ENCODE results near the gene KIAA1671. TPM values are rescaled to one million over a fixed set of nuclear protein-coding genes. Genes with fewer than 3 reads are reported as not detected.
A peak's percentile ranks its signal among the peaks of the same experiment; 100 is the strongest.

The KIAA1671 gene
- polyA plus RNA-seq, 4 donors = 7.0 to 24.3 (median 14.7) TPM

DNA sequence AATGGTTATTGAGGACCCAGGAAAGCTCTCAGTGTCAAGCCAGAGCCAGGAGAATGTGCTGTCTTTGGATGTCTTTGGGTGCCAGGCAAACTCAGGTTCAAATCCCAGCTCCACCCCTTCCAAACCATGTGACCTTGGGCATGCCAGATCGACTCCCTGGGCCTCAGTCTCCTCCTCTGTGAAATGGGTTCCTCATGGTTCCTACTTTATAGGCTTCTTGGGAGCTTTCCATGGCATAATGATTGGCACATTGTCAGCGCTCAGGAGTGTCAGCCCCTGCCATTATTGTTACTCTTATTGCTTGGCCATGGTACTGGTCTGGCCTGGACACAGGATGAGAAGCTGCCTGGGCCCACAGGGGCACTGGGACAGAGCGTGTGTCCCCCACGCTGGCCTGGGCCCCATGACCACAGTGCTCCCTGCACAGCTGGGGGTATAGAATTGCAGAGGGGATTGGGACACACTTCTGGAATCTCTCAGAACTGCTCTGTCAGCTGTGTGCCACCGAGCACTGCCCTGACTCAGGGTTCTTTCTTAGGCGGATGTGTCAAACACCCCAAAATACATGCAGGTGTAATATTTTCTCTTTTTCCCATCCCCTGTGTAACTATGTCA, 209.5 kb downstream of the KIAA1671 start:
- no peak overlapping the region for H3K27ac ChIP-seq (ENCODE audit: low read depth in 1 of 3, low read length in 2 of 3)
- DNase-seq (no peak), FAIRE-seq (no peak)
- 87 to 88% (median 88%) methylated on average over 6 of the region's 6 CpGs for WGBS, 3 donors
- no peaks in the 10 kb centered on the region for H3K9me3 ChIP-seq (ENCODE audit: control insufficient read depth in 2 of 2, insufficient read depth in 1 of 2, low read depth in 1 of 2, low read length in 1 of 2)
- H3K4me3 ChIP-seq (ENCODE audit: low read depth in 1 of 3, low read length in 3 of 3) = no peak overlapping the region
- H3K4me1 ChIP-seq (ENCODE audit: control insufficient read depth in 3 of 3, insufficient read depth in 2 of 3, low read depth in 1 of 3, low read length in 2 of 3) = no peaks in the 10 kb centered on the region
- H3K36me3 ChIP-seq (ENCODE audit: control insufficient read depth in 3 of 3, insufficient read depth in 2 of 3, low read depth in 1 of 3, low read length in 3 of 3) = peaks cover 0 to 21% (median 0%) of the 10 kb centered on the region in 3 donors
- no peaks in the 10 kb centered on the region for H3K27me3 ChIP-seq (ENCODE audit: control insufficient read depth in 3 of 3, insufficient read depth in 3 of 3, low read length in 3 of 3)

DNA sequence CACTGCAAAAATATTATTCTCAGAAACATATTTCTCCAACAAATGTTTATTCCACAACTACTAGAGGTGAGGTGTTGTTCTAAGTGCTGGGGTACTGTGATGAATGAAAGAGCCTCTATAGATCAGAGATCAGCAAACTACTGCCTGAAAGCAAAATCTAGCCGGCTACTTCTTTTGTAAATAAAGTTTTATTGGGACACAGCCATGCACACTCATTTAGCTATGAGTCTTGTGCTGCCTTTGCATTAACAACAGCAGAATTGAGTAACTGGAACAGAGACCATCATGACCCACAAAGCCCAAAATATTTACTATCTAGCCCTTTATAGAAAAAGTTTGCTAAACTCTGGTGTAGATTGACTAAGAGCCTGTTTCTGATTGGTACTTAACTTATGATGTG, 210.0 kb downstream of the KIAA1671 start:
- H3K9me3 ChIP-seq (ENCODE audit: control insufficient read depth in 2 of 2, insufficient read depth in 1 of 2, low read depth in 1 of 2, low read length in 1 of 2) = no peaks in the 10 kb centered on the region
- 89 to 93% (median 92%) methylated on average over 1 of the region's 1 CpG for WGBS, 3 donors
- DNase-seq = no peak
- FAIRE-seq = no peak
- H3K4me3 ChIP-seq (ENCODE audit: low read depth in 1 of 3, low read length in 3 of 3) = no peak overlapping the region
- no peaks in the 10 kb centered on the region for H3K4me1 ChIP-seq (ENCODE audit: control insufficient read depth in 3 of 3, insufficient read depth in 2 of 3, low read depth in 1 of 3, low read length in 2 of 3)
- H3K27ac ChIP-seq (ENCODE audit: low read depth in 1 of 3, low read length in 2 of 3) = no peak overlapping the region
- H3K36me3 ChIP-seq (ENCODE audit: control insufficient read depth in 3 of 3, insufficient read depth in 2 of 3, low read depth in 1 of 3, low read length in 3 of 3) = peaks cover 0 to 21% (median 0%) of the 10 kb centered on the region in 3 donors
- no peaks in the 10 kb centered on the region for H3K27me3 ChIP-seq (ENCODE audit: control insufficient read depth in 3 of 3, insufficient read depth in 3 of 3, low read length in 3 of 3)

DNA sequence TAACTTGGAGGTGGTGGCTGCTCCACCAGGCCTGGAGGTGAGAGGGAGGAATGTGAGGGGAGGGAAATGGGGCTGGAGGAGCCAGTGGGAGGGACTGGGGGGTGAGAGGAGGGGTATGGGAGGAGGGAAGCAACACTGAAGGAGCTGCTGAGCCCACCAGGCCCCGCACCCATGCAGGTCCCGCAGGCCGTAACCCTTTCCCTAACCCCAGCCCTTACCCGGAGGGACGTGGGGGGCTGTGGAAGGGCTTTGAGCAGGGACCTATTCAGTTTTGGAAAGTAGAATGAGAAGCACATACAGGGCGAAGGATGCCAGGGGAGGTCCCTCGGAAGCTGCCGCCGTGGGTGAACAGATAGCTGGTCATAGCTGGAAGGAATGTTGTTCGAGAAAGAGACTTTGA, 213.3 kb downstream of the KIAA1671 start:
- H3K4me3 ChIP-seq (ENCODE audit: low read depth in 1 of 3, low read length in 3 of 3) = no peak overlapping the region
- no peaks in the 10 kb centered on the region for H3K27me3 ChIP-seq (ENCODE audit: control insufficient read depth in 3 of 3, insufficient read depth in 3 of 3, low read length in 3 of 3)
- H3K4me1 ChIP-seq (ENCODE audit: control insufficient read depth in 3 of 3, insufficient read depth in 2 of 3, low read depth in 1 of 3, low read length in 2 of 3) = no peaks in the 10 kb centered on the region
- no peak overlapping the region for H3K27ac ChIP-seq (ENCODE audit: low read depth in 1 of 3, low read length in 2 of 3)
- no peaks in the 10 kb centered on the region for H3K9me3 ChIP-seq (ENCODE audit: control insufficient read depth in 2 of 2, insufficient read depth in 1 of 2, low read depth in 1 of 2, low read length in 1 of 2)
- H3K36me3 ChIP-seq (ENCODE audit: control insufficient read depth in 3 of 3, insufficient read depth in 2 of 3, low read depth in 1 of 3, low read length in 3 of 3) = peaks cover 0 to 19% (median 0%) of the 10 kb centered on the region in 3 donors
- FAIRE-seq (no peak), DNase-seq (no peak)
- WGBS, 3 donors = 94 to 99% (median 95%) methylated on average over 10 of the region's 10 CpGs

DNA sequence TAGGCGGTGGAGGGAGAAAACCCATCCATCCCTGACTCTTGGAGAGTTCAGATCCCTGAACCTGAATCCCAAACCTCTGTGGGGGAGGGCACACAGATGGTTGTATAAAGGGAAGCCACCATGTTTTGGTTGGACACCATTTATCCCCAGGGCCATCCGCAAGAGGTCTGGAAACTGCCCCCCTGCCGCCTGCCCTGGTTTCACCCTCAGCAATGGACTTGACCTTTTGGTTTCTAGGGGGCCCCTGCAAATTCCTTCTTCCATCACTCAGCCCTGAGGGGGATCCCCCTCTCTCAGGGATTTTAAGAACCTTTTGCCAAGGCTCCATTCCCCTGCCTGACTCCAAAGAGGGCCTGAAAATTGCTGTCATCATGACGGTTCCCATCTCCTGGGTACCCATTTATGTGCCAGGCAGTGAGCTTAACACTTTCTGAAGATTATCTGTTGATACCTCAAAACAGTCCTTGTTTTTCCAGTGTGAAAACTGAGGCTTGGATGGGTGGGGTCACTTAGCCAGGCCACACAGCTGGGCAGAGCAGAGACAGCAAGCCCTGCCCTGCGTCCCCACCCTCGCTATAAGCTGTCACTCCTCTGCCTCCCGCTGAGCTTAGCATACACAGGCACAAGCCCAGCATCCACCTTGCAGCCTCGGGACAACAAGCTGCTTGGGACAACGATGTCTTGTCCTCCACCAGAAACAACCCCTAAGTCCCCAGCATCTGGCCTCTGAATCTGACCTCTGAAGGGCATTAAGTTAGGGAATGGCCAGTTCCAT, 213.9 kb downstream of the KIAA1671 start:
- Histone ChIP-seq H3K27me3 (ENCODE audit: control insufficient read depth in 3 of 3, insufficient read depth in 3 of 3, low read length in 3 of 3) (no peaks in the 10 kb centered on the region), H3K4me1 (ENCODE audit: control insufficient read depth in 3 of 3, insufficient read depth in 2 of 3, low read depth in 1 of 3, low read length in 2 of 3) (no peaks in the 10 kb centered on the region), H3K4me3 (ENCODE audit: low read depth in 1 of 3, low read length in 3 of 3) (no peak overlapping the region), H3K27ac (ENCODE audit: low read depth in 1 of 3, low read length in 2 of 3) (no peak overlapping the region), H3K36me3 (ENCODE audit: control insufficient read depth in 3 of 3, insufficient read depth in 2 of 3, low read depth in 1 of 3, low read length in 3 of 3) (peaks cover 0 to 21% (median 0%) of the 10 kb centered on the region in 3 donors), H3K9me3 (ENCODE audit: control insufficient read depth in 2 of 2, insufficient read depth in 1 of 2, low read depth in 1 of 2, low read length in 1 of 2) (no peaks in the 10 kb centered on the region)
- WGBS, 3 donors = 80 to 84% (median 81%) methylated on average over 9 of the region's 9 CpGs
- no peak for FAIRE-seq
- DNase-seq = no peak

DNA sequence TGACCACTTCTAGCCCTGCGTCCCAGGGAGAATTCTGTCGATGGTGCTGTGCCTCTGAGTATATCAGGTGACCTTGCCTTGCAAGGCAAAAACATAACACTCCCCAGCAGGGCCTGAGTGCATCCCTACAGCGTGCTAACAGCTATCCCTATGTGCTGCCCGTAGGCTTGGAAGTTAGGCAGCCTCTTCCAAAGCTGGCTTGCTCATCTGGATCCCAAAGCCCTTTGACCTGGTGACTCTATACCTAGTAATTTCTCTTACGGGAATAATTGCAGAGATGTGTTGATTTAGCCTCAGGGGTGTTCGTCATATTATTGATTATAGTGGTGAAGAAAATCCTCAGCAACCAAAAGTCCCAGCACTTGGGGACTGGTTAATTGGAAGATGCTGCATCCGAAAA, 214.6 kb downstream of the KIAA1671 start:
- H3K4me1 ChIP-seq (ENCODE audit: control insufficient read depth in 3 of 3, insufficient read depth in 2 of 3, low read depth in 1 of 3, low read length in 2 of 3) = no peaks in the 10 kb centered on the region
- H3K4me3 ChIP-seq (ENCODE audit: low read depth in 1 of 3, low read length in 3 of 3) = no peak overlapping the region
- DNase-seq (peak in 1 of 2 donors; percentile 21), FAIRE-seq (no peak)
- peaks cover 0 to 20% (median 1%) of the 10 kb centered on the region in 3 donors for H3K36me3 ChIP-seq (ENCODE audit: control insufficient read depth in 3 of 3, insufficient read depth in 2 of 3, low read depth in 1 of 3, low read length in 3 of 3)
- WGBS, 3 donors = 66 to 78% (median 72%) methylated on average over 7 of the region's 7 CpGs
- no peaks in the 10 kb centered on the region for H3K9me3 ChIP-seq (ENCODE audit: control insufficient read depth in 2 of 2, insufficient read depth in 1 of 2, low read depth in 1 of 2, low read length in 1 of 2)
- H3K27me3 ChIP-seq (ENCODE audit: control insufficient read depth in 3 of 3, insufficient read depth in 3 of 3, low read length in 3 of 3) = no peaks in the 10 kb centered on the region
- no peak overlapping the region for H3K27ac ChIP-seq (ENCODE audit: low read depth in 1 of 3, low read length in 2 of 3)

DNA sequence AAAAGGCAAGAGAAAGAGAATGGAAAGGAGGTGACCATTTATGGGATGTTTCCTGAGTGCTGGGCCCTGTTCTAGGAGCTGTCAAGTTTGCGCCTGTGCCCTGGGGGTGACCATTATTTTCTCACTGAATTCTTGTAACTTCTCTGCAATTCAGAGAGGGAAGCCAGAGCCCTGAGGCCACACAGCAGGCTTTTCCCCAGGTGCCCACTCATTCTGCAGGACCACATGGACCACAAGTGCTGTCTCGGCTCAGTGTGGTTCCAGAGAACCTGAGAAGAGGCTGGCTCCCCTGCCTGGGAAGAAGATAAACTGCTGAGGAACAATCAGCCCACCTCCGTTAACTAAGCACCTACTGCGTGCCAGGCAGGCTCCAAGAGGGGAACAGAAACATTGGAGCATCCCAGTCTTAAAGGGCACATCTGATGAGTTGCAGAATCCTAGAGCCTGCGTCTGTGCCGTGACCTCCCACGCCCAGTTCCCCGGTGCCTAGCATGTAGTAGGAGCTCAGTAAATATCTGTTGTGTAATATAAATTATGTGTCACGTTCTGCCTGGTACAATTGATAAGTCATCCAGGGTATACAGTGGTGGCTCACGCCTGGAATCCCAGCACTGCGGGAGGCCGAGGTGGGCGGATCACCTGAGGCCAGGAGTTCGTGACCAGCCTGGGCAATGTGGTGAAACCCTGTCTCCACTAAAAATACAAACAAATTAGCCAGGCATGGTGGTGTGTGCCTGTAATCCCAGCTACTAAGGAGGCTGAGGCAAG, 215.5 kb downstream of the KIAA1671 start:
- no peak overlapping the region for H3K27ac ChIP-seq (ENCODE audit: low read depth in 1 of 3, low read length in 2 of 3)
- FAIRE-seq (no peak), DNase-seq (peak in 1 of 2 donors; percentile 28)
- no peaks in the 10 kb centered on the region for H3K4me1 ChIP-seq (ENCODE audit: control insufficient read depth in 3 of 3, insufficient read depth in 2 of 3, low read depth in 1 of 3, low read length in 2 of 3)
- H3K4me3 ChIP-seq (ENCODE audit: low read depth in 1 of 3, low read length in 3 of 3) = no peak overlapping the region
- 67 to 83% (median 78%) methylated on average over 14 of the region's 14 CpGs for WGBS, 3 donors
- no peaks in the 10 kb centered on the region for H3K9me3 ChIP-seq (ENCODE audit: control insufficient read depth in 2 of 2, insufficient read depth in 1 of 2, low read depth in 1 of 2, low read length in 1 of 2)
- no peaks in the 10 kb centered on the region for H3K27me3 ChIP-seq (ENCODE audit: control insufficient read depth in 3 of 3, insufficient read depth in 3 of 3, low read length in 3 of 3)
- peaks cover 0 to 27% (median 4%) of the 10 kb centered on the region in 3 donors for H3K36me3 ChIP-seq (ENCODE audit: control insufficient read depth in 3 of 3, insufficient read depth in 2 of 3, low read depth in 1 of 3, low read length in 3 of 3)

DNA sequence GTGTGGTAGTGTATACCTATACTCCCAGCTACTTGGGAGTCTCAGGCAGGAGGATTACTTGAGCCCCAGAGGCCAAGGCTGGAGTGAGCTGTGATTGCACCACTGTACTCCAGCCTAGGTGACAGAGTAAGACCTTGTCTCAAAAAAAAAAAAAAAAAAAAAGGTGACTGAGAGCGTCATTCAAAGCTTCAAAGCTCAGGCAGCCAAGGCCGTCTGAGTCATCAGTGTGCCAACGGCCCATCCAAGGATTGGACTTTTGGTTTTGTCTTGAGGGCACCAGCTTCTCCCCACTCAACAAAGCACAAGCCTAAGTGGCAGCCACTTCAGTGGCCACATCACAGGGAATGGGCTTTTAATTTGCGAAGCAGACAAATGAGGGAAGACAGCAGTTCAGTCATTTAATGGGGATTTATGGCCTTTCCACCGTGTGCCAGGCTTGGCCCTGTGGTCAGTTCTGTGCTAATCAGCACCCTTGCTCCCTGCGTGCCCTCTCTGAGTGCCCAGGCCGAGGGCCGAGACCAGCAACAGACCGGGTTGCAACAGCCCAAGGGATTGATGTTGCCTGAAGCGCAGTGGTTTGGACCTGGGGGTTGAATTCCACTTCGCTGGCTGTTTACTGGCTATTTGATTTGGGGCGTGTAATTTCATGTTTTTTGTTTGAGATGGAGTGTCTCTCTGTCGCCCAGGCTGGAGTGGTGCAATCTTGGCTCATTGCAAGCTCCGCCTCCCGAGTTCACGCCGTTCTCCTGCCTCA, 216.9 kb downstream of the KIAA1671 start:
- H3K27ac ChIP-seq (ENCODE audit: low read depth in 1 of 3, low read length in 2 of 3) = no peak overlapping the region
- FAIRE-seq (no peak), DNase-seq (peak in 1 of 2 donors; percentile 76)
- WGBS, 3 donors = 61 to 78% (median 71%) methylated on average over 15 to 17 of the region's 17 CpGs
- H3K9me3 ChIP-seq (ENCODE audit: control insufficient read depth in 2 of 2, insufficient read depth in 1 of 2, low read depth in 1 of 2, low read length in 1 of 2) = no peaks in the 10 kb centered on the region
- H3K27me3 ChIP-seq (ENCODE audit: control insufficient read depth in 3 of 3, insufficient read depth in 3 of 3, low read length in 3 of 3) = no peaks in the 10 kb centered on the region
- no peak overlapping the region for H3K4me3 ChIP-seq (ENCODE audit: low read depth in 1 of 3, low read length in 3 of 3)
- H3K4me1 ChIP-seq (ENCODE audit: control insufficient read depth in 3 of 3, insufficient read depth in 2 of 3, low read depth in 1 of 3, low read length in 2 of 3) = no peaks in the 10 kb centered on the region
- H3K36me3 ChIP-seq (ENCODE audit: control insufficient read depth in 3 of 3, insufficient read depth in 2 of 3, low read depth in 1 of 3, low read length in 3 of 3) = peaks cover 4 to 35% (median 11%) of the 10 kb centered on the region in 3 donors

All from small intestine (tissue), 7 donors.